Vagina (tissue), 2 donors: ENCODE measurements around the gene CHRNG.

Experiments
- CTCF ChIP-seq, 3 experiments: fragments of 450-650 bp in 2 of 3; fragments of 200-600 bp in 1 of 3; sonication (generic) in 1 of 3; IDR thresholded peaks; one replicate each; pipeline ENCODE4 v1.5.1; 2017 to 2019; ENCODE audit warnings: antibody characterized with exemption in 3 of 3, mild to moderate bottlenecking in 2 of 3, moderate library complexity in 2 of 3
- POLR2A ChIP-seq, 2 donors: fragments of 450-650 bp; IDR thresholded peaks; one replicate each; pipeline ENCODE4 v1.6.1; 2017; ENCODE audit warnings: antibody characterized with exemption in 2 of 2, mild to moderate bottlenecking in 2 of 2, moderate library complexity in 2 of 2
- POLR2AphosphoS5 ChIP-seq, 2 donors: sonication (generic); formaldehyde crosslinking; IDR thresholded peaks; one replicate each; pipeline ENCODE4 v1.9.0; 2017; ENCODE audit warnings: antibody characterized with exemption in 2 of 2, mild to moderate bottlenecking in 2 of 2, low read depth in 1 of 2; ENCODE audit not compliant: insufficient read depth in 1 of 2

GRCh38 chr2:232575404-232575746, 35.9 kb downstream of the CHRNG start:
- TF ChIP-seq POLR2A (IDR thresholded peaks at IDR 0.05) (no peak), CTCF (IDR thresholded peaks at IDR 0.05) (no peak), POLR2AphosphoS5 (IDR thresholded peaks at IDR 0.05; ENCODE audit: insufficient read depth in 1 of 2, low read depth in 1 of 2) (no peak)
